GM12891 (cell line): ENCODE results near the gene ANO10.

ENCODE experiments used
- POLR2A ChIP-seq: IDR thresholded peaks from 2 replicates; pipeline ENCODE4 v1.6.1; 2011; ENCODE audit warnings: low read depth, low read length, control low read depth
- POLR2AphosphoS5 ChIP-seq: IDR thresholded peaks from 2 replicates; pipeline ENCODE4 v1.6.1; 2011; ENCODE audit warnings: low read depth, low read length, control low read depth
- POU2F2 ChIP-seq: IDR thresholded peaks from 2 replicates; pipeline ENCODE4 v1.6.1; 2011; ENCODE audit warnings: low read depth, mild to moderate bottlenecking, control low read depth, low read length, moderate library complexity
- SPI1 ChIP-seq: IDR thresholded peaks from 2 replicates; pipeline ENCODE4 v1.6.1; 2011; ENCODE audit warnings: low read depth, low read length, control low read depth
- TAF1 ChIP-seq: IDR thresholded peaks from 2 replicates; pipeline ENCODE4 v1.6.1; 2011; ENCODE audit warnings: low read depth, low read length, control low read depth

- no peak for TF ChIP-seq POLR2A
- TF ChIP-seq TAF1 = no peak
- no peak for TF ChIP-seq POLR2AphosphoS5
- no peak for TF ChIP-seq SPI1
- TF ChIP-seq POU2F2 = no peak
Observed at GRCh38 chr3:43624619-43625305, 3.0 kb upstream of the ANO10 start.
